Measurements from ENCODE around the gene TSSK1B.
"Not testable (repeated sequence)": the region's sequence is repeated elsewhere in the genome, so short reads cannot be mapped to it uniquely, and the experiment has no call there.

The TSSK1B gene

GRCh38 chr5:113434889-113435288 is at the start of gene TSSK1B:
Gene TSSK1B (minus strand): TSS chr5:113434989. CDS start chr5:113434839, 150 bp downstream.
- TF ChIP-seq MYC (IDR thresholded peaks at IDR 0.05; ENCODE audit: low read depth, low read length) = no peak
- no peak for TF ChIP-seq CTCF (IDR thresholded peaks at IDR 0.05; ENCODE audit: low read depth, low read length)
- no peak for TF ChIP-seq POLR2A (IDR thresholded peaks at IDR 0.05; ENCODE audit: extremely low read depth, insufficient read length)
- TF ChIP-seq MAX (IDR thresholded peaks at IDR 0.05; ENCODE audit: low read depth, low read length) = no peak
- H3K4me3 ChIP-seq (ENCODE audit: low read depth, low read length) = no peak within 1 kb of the TSS
- DNase-seq (ENCODE audit: low read depth) = no peak

GRCh38 chr5:113480243-113480642 is 45.5 kb upstream of the TSSK1B start:
- DNase-seq (ENCODE audit: low read depth) = no peak
- H3K4me3 ChIP-seq (ENCODE audit: low read depth, low read length) = no peak overlapping the region
- TF ChIP-seq MYC (IDR thresholded peaks at IDR 0.05; ENCODE audit: low read depth, low read length) (no peak), CTCF (IDR thresholded peaks at IDR 0.05; ENCODE audit: low read depth, low read length) (no peak), POLR2A (IDR thresholded peaks at IDR 0.05; ENCODE audit: extremely low read depth, insufficient read length) (no peak), MAX (IDR thresholded peaks at IDR 0.05; ENCODE audit: low read depth, low read length) (no peak)

GRCh38 chr5:113478691-113479090 is 43.9 kb upstream of the TSSK1B start:
- no peak for TF ChIP-seq CTCF (IDR thresholded peaks at IDR 0.05; ENCODE audit: low read depth, low read length)
- no peak for DNase-seq (ENCODE audit: low read depth)
- H3K4me3 ChIP-seq (ENCODE audit: low read depth, low read length) = no peak overlapping the region

GRCh38 chr5:113474100-113474728 is 39.4 kb upstream of the TSSK1B start:
- TF ChIP-seq POLR2A (IDR thresholded peaks at IDR 0.05; ENCODE audit: extremely low read depth, insufficient read length) (no peak), CTCF (IDR thresholded peaks at IDR 0.05; ENCODE audit: low read depth, low read length) (no peak), MYC (IDR thresholded peaks at IDR 0.05; ENCODE audit: low read depth, low read length) (no peak), MAX (IDR thresholded peaks at IDR 0.05; ENCODE audit: low read depth, low read length) (no peak)
- H3K4me3 ChIP-seq (ENCODE audit: low read depth, low read length) = no peak overlapping the region
- DNase-seq (ENCODE audit: low read depth) = no peak

GRCh38 chr5:113463032-113463431 is 28.2 kb upstream of the TSSK1B start:
- no peak overlapping the region for H3K4me3 ChIP-seq (ENCODE audit: low read depth, low read length)
- DNase-seq (ENCODE audit: low read depth) = no peak
- TF ChIP-seq MYC (IDR thresholded peaks at IDR 0.05; ENCODE audit: low read depth, low read length) = no peak
- no peak for TF ChIP-seq MAX (IDR thresholded peaks at IDR 0.05; ENCODE audit: low read depth, low read length)
- TF ChIP-seq CTCF (IDR thresholded peaks at IDR 0.05; ENCODE audit: low read depth, low read length) = no peak
- TF ChIP-seq POLR2A (IDR thresholded peaks at IDR 0.05; ENCODE audit: extremely low read depth, insufficient read length) = no peak

- not testable (repeated sequence) for H3K4me3 ChIP-seq (ENCODE audit: low read depth, low read length); DNase-seq (ENCODE audit: low read depth)
Measured at GRCh38 chr5:113457106-113457505, 22.3 kb upstream of the TSSK1B start.

Data from NB4 (cell line).